ENCODE measurements around the gene ARMH3.

- TF ChIP-seq CTCF (IDR thresholded peaks at IDR 0.05): no peak
- no peak for TF ChIP-seq POLR2A (IDR thresholded peaks at IDR 0.05)
- peak in 1 of 3 donors; percentile 31 for TF ChIP-seq POLR2AphosphoS5 (IDR thresholded peaks at IDR 0.05)
Measured at GRCh38 chr10:101830322-101831168, 225.4 kb downstream of the ARMH3 start.

Measured in breast epithelium (tissue), 3 donors.